ENCODE data around the gene GDF11.

GRCh38 chr12:55748230-55748993 is 5.5 kb downstream of the GDF11 start:
- TF ChIP-seq, protein P1, sequence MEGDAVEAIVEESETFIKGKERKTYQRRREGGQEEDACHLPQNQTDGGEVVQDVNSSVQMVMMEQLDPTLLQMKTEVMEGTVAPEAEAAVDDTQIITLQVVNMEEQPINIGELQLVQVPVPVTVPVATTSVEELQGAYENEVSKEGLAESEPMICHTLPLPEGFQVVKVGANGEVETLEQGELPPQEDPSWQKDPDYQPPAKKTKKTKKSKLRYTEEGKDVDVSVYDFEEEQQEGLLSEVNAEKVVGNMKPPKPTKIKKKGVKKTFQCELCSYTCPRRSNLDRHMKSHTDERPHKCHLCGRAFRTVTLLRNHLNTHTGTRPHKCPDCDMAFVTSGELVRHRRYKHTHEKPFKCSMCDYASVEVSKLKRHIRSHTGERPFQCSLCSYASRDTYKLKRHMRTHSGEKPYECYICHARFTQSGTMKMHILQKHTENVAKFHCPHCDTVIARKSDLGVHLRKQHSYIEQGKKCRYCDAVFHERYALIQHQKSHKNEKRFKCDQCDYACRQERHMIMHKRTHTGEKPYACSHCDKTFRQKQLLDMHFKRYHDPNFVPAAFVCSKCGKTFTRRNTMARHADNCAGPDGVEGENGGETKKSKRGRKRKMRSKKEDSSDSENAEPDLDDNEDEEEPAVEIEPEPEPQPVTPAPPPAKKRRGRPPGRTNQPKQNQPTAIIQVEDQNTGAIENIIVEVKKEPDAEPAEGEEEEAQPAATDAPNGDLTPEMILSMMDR (IDR thresholded peaks at IDR 0.05), result no peak
- no peak for TF ChIP-seq POLR2AphosphoS5 (IDR thresholded peaks at IDR 0.05)
